Keratinocyte (primary cell): ENCODE data around the gene RFX7.

ENCODE experiments used
- EZH2 ChIP-seq: IDR thresholded peaks from one replicate; pipeline ENCODE4 v1.6.1; 2012; ENCODE audit warnings: inconsistent platforms, mild to moderate bottlenecking, low read length, moderate library complexity
- TF ChIP-seq, protein P1 (sequence below), 3 experiments: IDR thresholded peaks in 1 of 3; conservative IDR thresholded peaks in 1 of 3; optimal IDR thresholded peaks in 1 of 3; 2 replicates in 2 of 3; 3 replicates in 1 of 3; pipeline versions ENCODE3 to v1.5.1; 2011; ENCODE audit warnings: low read length in 3 of 3, mild to moderate bottlenecking in 3 of 3, moderate library complexity in 2 of 3, control low read depth in 1 of 3, inconsistent platforms in 1 of 3; ENCODE audit not compliant: insufficient read depth in 2 of 3; ENCODE audit errors: extremely low read depth in 1 of 3

DNA sequence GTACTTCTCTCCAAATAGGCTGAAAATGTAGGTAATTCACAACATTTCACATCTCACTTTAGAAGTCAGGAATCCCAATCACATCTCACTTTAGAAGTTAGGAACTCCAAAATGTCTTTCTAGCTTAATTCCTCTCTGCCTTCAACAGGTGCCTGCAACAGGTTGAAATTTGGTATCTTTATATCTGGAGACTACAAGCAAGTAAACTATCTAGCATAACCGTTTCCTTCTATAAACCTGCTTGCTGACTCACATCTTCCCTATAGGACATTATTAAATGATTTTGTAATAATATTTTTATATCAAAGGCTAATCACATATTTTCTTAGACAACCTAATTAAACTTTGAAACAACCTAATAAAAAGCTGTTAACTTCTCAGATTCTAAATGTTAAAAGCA, 18.2 kb downstream of the RFX7 start:
- TF ChIP-seq, protein P1, sequence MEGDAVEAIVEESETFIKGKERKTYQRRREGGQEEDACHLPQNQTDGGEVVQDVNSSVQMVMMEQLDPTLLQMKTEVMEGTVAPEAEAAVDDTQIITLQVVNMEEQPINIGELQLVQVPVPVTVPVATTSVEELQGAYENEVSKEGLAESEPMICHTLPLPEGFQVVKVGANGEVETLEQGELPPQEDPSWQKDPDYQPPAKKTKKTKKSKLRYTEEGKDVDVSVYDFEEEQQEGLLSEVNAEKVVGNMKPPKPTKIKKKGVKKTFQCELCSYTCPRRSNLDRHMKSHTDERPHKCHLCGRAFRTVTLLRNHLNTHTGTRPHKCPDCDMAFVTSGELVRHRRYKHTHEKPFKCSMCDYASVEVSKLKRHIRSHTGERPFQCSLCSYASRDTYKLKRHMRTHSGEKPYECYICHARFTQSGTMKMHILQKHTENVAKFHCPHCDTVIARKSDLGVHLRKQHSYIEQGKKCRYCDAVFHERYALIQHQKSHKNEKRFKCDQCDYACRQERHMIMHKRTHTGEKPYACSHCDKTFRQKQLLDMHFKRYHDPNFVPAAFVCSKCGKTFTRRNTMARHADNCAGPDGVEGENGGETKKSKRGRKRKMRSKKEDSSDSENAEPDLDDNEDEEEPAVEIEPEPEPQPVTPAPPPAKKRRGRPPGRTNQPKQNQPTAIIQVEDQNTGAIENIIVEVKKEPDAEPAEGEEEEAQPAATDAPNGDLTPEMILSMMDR (optimal IDR thresholded peaks at IDR 0.05 in 1 of 3, IDR thresholded peaks at IDR 0.05 in 1 of 3, conservative IDR thresholded peaks at IDR 0.05 in 1 of 3; ENCODE audit: extremely low read depth in 1 of 3, insufficient read depth in 2 of 3, low read length in 3 of 3) = no peak
- TF ChIP-seq EZH2 = no peak
